Activated effector memory CD4-positive, alpha-beta T cell treated with anti-CD3 and anti-CD28 coated beads, Interleukin-2, amount 50 U/mL, for 16 hours (primary cell): ENCODE measurements around the gene USP22.

Source experiments
- DNase-seq: peaks from one replicate; pipeline ENCODE4 v3.0.0-alpha.2; 2020

Gene USP22

GRCh38 chr17:21019976-21020586 is 22.7 kb downstream of the USP22 start:
- DNase-seq = peak; percentile 79

GRCh38 chr17:21018894-21019293 is 23.9 kb downstream of the USP22 start:
- no peak for DNase-seq

- no peak for DNase-seq
These were observed 24.9 kb downstream of the USP22 start for GRCh38 chr17:21017861-21018260.

DNA sequence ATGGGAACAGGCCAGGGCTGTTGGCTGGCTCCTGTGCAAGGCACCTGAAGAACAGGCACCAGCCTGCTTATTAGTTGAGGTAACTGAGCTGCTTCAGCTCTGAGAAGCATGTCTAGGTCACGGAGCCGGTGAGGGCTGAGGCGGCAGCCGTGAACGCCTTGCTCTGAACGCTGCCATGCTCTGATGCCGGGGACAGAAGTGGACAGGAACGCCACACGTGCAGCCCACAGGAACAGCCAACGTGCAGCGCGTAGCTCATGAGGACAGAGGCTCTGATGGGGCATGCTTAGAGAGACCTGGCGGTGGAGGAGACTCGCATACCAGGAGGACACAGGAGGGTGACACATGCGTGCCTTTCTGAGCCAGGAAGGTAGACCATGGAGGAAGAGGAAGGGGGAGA is 25.6 kb downstream of the USP22 start:
- no peak for DNase-seq

- no peak for DNase-seq
These were observed 26.0 kb downstream of the USP22 start for GRCh38 chr17:21016826-21017225.

DNA sequence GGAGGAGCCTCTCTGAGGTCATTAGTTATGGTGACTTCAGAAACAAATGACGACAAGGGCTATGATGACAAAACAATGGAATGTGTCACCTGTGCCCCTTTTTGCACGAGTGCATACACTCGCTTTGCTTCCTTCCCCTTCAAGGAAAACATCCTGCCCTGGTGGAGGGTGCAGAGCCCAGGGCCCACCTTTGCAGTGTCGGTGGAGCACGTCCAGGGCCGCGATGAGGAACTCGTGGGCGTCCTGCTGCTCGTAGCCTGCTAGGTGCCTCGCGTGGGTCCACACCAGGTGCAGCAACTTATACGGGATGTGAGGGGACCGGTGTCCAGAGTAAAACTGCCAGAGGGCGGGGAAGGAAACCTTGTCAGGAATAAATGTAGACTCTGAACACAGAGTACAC is 27.2 kb downstream of the USP22 start:
- no peak for DNase-seq

- DNase-seq = no peak
These were observed 28.3 kb downstream of the USP22 start for GRCh38 chr17:21014498-21014897.

- no peak for DNase-seq
These were observed 28.8 kb downstream of the USP22 start for GRCh38 chr17:21013983-21014382.

GRCh38 chr17:21012736-21013135 is 30.1 kb downstream of the USP22 start:
- DNase-seq = no peak

- no peak for DNase-seq
These were observed 31.9 kb downstream of the USP22 start for GRCh38 chr17:21010705-21011596.

DNA sequence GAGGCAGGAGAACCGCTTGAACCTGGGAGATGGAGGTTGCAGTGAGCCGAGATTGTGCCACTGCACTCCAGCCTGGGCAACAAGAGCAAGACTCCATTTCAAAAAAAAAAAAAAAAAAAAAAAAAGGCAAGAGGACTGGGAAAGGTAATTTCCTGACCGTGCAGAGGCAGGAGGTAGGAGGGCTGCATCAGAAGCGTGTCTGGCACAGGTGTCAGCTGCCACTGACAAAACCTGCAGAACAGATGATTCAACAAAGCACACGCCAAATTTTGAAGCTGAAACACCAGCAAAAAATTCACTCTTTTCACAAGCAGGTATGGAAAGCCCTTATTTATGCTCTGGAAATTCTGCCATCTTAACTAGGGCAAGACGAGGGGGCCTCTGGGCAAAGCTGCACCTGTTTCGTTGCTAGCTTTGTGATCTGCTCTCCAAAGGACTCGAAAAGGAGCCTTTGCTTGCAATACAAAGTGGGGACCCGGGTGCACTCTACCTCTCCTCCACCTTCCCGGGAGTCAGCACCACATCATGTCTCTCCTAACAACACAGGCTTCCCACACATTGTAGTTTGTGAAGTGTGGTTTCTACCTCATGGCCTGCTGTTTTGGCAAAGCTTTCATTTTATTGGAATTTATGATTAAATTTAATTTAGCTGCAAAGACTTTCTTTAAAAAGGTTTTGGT is 33.7 kb downstream of the USP22 start:
- no peak for DNase-seq

- no peak for DNase-seq
These were observed 34.5 kb downstream of the USP22 start for GRCh38 chr17:21008160-21008915.

DNA sequence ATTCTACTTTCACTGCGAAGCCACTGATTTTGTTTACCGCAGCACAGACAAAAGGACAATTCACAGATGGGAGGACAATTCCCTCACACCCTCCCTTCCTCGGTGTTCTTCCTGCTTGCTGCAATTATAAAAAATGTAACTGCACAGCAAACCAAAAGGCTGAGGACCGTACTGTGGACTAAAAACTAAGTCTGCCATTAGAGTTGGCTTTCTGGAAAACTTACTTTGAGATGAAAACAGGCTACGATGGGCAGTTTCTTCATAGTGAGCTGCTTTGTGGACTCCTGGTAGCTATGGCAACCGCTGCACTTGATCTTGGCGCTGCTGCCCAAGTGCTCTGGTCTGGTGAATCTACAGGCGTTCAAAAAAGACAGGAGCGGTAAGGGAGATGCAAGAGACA is 35.2 kb downstream of the USP22 start:
- DNase-seq = no peak

DNA sequence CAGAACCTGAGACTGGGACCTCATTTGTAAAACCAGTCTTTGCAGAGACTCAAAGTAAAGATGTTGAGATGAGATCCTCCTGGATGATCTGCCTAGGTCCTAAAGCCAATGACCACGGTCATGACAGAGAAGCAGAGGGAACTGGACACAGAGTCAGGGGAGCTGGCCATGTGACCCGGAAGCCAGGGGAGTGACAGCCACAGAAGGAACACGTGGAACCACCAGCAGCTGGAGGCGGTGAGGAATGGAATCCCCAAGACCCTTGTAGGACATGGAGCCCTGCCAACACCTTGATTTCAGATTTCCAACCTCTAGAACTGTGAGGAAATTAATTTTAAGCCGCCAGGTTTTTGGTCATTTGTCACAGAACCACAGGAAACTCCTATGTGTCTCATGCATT is 37.0 kb downstream of the USP22 start:
- DNase-seq = no peak

- no peak for DNase-seq
These were observed 37.4 kb downstream of the USP22 start for GRCh38 chr17:21005367-21005766.

DNA sequence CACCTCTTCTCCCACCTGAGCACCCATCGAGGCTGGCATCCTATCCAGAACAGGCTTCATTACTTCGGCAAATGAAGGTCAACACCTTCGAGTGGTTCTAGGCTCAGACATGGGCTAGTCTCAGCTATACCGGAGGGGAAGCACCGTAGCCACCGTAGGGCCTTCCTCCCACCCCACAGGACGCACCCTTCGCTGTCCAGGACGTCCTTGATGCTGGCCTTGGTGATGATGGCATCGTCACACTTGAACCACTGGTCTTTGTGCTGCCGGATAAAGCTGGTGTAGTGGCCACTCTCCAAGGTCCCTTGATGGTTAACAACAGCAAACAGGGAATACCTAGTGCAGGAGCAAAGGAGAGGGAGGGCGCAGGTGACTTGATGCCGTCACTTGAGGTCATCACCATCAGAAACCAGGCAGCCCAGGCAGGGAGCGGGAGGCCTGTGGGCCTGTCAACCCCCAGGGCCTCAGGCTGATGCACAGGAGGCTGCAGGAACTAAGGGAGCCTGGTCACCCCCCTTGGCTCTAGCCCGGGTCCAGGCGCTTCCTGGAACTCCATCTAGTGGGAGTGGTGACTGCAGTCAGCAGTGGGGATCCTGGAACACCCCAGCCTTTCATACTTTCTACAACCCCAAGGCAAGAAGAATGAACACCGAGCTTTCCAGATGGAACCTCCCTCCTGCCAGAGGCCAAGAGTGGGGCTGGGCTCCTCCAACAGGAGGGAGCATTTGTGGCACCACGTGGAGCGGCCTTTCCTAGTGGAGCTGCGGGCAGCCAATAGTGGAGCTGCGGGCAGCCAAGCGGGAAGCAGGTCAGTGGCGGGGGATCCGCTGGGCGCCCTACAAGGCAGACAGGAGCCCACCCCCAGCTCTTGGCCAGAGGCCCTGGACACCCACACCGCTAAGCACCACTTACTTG is 38.5 kb downstream of the USP22 start:
- DNase-seq = no peak

DNA sequence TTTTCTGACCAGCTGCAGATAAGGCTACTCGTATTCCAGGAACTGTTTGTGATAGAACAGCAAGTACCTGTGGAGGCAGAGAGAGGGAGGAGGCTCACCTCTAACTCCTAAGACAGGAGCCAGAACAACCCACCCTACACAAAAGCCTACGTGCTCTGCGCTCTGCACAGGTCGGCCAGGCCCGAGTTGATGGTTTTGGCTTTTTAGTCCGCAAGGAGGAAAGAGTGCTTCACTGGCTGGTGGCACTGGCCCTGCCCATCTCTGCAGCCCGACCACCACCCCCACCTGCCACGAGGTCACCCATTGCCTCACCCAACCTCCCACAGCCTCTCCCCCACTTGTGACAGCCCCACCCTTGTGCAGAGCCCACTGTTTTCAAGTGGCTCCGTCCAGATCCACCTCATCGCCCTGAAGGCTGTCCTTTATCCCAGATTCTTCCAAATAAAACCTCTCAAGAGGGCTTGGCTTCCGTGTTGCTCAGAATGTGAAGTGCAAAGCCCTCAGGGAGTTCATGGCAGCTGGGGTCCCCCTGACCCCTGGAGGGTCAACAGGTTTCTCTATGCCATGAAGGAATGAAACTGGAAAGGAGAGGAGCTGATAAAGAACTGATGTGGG is 39.7 kb downstream of the USP22 start:
- no peak for DNase-seq

GRCh38 chr17:21002309-21003006 is 40.4 kb downstream of the USP22 start:
- no peak for DNase-seq

DNA sequence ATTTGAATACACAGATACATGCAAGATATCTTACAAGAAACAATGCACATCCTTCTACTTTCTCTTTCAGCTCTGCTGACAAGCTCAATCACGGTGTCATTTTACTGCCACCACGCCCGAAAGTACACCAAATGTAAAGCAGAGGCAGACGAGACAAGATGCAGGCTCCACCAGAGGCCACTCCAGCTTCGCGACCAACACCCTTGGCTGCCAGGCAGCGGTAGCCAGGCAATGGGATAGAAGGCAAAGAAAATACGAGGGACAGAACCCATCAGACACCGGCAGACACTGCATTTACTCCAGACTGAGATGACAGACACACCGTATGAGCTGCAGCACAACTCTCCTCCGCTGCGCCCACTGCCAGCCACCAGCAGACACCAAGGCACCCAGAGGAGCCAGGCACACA is 41.0 kb downstream of the USP22 start:
- DNase-seq = no peak

DNA sequence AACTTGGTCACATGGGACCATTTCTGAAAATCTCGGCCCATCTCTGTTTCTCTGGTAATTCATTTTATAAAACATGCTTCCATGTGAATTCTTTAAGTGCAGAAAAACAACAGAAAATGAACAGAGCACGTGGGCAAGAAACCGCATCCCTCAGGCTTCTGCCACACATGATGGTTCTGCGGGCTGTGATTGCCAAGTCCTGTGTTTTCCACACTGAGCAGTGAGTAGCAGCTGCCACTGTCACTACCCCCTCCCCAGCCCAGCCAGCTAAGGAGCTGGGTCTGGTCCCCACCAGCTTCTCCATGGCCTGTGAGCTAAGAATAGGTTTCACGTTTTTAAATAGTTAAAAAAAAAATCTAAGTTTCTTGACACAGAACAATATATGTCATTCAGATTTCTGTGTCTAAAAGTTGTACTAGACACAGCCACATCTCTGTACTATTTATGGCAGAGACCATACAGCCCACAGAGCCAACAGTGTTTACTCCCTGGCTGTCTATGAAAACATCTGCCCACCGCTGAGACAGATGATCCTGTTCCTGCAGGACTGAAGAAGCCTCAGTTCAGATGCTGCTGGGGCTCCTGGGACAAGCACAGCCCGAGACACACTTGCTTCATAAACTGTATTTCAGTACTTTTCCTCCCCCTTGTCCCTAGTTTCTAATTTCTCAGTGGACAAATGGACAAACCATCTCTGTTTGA is 41.5 kb downstream of the USP22 start:
- no peak for DNase-seq
